GM12864 (cell line): ENCODE measurements around the gene OS9.

Experiments used
- DNase-seq: peaks from one replicate; pipeline ENCODE4 v3.0.0-alpha.2; 2011; ENCODE audit warnings: low read depth
- H3K4me3 ChIP-seq: 2 replicates; pipeline ENCODE4 v1.5.1; 2011; ENCODE audit warnings: mild to moderate bottlenecking, low read depth, low read length, control low read depth
- CTCF ChIP-seq: IDR thresholded peaks from 2 replicates; pipeline ENCODE4 v1.5.1; 2011; ENCODE audit warnings: low read depth, mild to moderate bottlenecking, moderate library complexity, low read length, control low read depth, inconsistent platforms; ENCODE audit errors: missing control alignments

Gene OS9

DNA sequence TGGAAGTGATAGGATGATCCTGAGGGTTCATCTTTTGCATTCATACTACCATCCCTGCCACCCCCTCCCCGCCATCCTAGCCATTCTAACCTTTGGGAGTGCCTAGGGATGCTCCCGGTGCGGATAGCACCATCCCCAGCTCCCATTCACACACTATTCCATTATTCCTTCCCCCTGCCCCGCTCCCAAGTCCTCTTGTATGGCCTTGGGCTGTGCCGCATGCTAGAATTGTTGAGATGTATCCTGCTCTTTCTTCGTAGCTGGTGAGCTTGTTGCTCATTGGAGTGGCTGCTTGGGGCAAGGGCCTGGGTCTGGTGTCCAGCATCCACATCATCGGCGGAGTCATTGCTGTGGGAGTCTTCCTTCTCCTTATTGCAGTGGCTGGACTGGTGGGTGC is 51.6 kb downstream of the OS9 start:
- no peak for TF ChIP-seq CTCF
- peak overlapping the region; percentile 84 for H3K4me3 ChIP-seq
- no peak for DNase-seq

- H3K4me3 ChIP-seq, result peak overlapping the region; percentile 84; the same call in 1 of the 2 replicates
- DNase-seq, result no peak
- no peak for TF ChIP-seq CTCF
Measured at GRCh38 chr12:57746025-57746424, 52.1 kb downstream of the OS9 start.

- no peak overlapping the region for H3K4me3 ChIP-seq
- no peak for TF ChIP-seq CTCF
- DNase-seq, result no peak
Measured at GRCh38 chr12:57749061-57749460, 55.1 kb downstream of the OS9 start.

DNA sequence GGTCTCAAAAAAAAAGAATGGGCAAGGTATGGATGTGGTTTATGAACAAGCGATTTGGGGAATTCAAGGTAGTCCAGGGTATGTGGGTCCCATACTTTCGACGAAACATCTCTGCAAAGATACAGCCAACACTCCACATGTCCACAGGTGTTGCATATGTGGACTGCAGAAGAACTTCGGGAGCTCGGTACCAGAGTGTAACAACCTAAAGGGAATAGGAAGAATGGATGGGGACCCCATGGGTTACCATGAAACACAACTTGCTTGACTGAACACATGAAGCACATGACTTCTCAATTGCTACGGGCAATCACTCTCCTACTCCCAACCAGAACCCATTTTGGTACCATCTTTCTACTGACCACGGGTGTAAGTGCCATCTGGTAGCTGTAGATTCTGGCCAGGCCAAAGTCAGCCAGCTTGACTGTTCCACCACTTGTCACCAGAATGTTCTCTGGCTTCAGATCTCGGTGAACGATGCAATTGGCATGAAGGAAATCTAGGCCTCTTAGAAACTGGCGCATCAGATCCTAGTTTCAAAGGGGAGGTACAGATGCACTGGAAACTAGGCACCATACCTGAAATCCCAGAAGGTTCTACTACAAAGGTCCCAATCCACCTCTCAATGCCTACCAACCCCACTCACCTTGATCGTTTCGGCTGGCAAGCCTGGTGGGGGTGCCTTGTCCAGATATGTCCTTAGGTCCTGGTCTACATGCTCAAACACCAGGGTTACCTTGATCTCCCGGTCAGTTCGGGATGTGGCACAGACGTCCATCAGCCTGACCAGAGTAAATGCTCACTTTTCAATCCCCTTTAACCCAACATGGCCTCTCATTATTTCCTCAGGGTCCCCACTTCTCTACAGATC is 56.9 kb downstream of the OS9 start:
- peak overlapping the region; percentile 90 for H3K4me3 ChIP-seq
- TF ChIP-seq CTCF, result no peak
- no peak for DNase-seq

GRCh38 chr12:57751432-57751787 is 57.5 kb downstream of the OS9 start:
- H3K4me3 ChIP-seq, result peak overlapping the region; percentile 90
- DNase-seq, result no peak
- TF ChIP-seq CTCF, result no peak

GRCh38 chr12:57751788-57752667 is 58.1 kb downstream of the OS9 start, which contains the start of gene CDK4:
CDK4 (minus strand) TSS chr12:57752310; CDS start chr12:57751717, 593 bp downstream.
- TF ChIP-seq CTCF, result no peak
- H3K4me3 ChIP-seq, result peak within 1 kb of the TSS; percentile 90
- DNase-seq, result peak; percentile 99
